Memory B cell (primary cell): ENCODE data around the gene LAMA5.

ENCODE experiments used
- ATAC-seq: fragments of 150-1000 bp; cut with Tn5 transposase; 2 replicates; pipeline ENCODE4 v1.10.0; 2021; ENCODE audit warnings: low read depth, mild to moderate bottlenecking, moderate library complexity
- DNase-seq, 2 donors: peaks; one replicate each; pipeline ENCODE4 v3.0.0; 2022; ENCODE audit warnings: low spot score in 2 of 2
- H3K27ac Mint-ChIP-seq: one replicate; pipeline ENCODE4 v1.8.0; 2022; ENCODE audit warnings: mild to moderate bottlenecking, moderate library complexity, mixed read lengths
- H3K27me3 Mint-ChIP-seq: one replicate; pipeline ENCODE4 v1.8.0; 2022; ENCODE audit warnings: mixed read lengths
- H3K36me3 Mint-ChIP-seq: one replicate; pipeline ENCODE4 v1.8.0; 2022; ENCODE audit warnings: mild to moderate bottlenecking, mixed read lengths
- H3K4me1 Mint-ChIP-seq: one replicate; pipeline ENCODE4 v1.8.0; 2022; ENCODE audit warnings: mixed read lengths
- H3K4me3 Mint-ChIP-seq: one replicate; pipeline ENCODE4 v1.8.0; 2022; ENCODE audit warnings: mild to moderate bottlenecking, moderate library complexity, mixed read lengths
- H3K9me3 Mint-ChIP-seq: one replicate; pipeline ENCODE4 v1.8.0; 2022; ENCODE audit warnings: mixed read lengths

Gene LAMA5

GRCh38 chr20:62356589-62357186 is 10.4 kb downstream of the LAMA5 start:
- no peaks in the 10 kb centered on the region for H3K9me3 Mint-ChIP-seq
- no peak overlapping the region for H3K4me3 Mint-ChIP-seq
- peaks cover 4% of the 10 kb centered on the region for H3K36me3 Mint-ChIP-seq
- H3K27me3 Mint-ChIP-seq, result no peaks in the 10 kb centered on the region
- DNase-seq, result no peak
- ATAC-seq, result no peak
- peaks cover 4% of the 10 kb centered on the region for H3K4me1 Mint-ChIP-seq
- H3K27ac Mint-ChIP-seq, result no peak overlapping the region

- peaks cover 4% of the 10 kb centered on the region for H3K36me3 Mint-ChIP-seq
- no peak overlapping the region for H3K27ac Mint-ChIP-seq
- no peak overlapping the region for H3K4me3 Mint-ChIP-seq
- DNase-seq, result no peak
- no peak for ATAC-seq
- no peaks in the 10 kb centered on the region for H3K27me3 Mint-ChIP-seq
- H3K4me1 Mint-ChIP-seq, result peaks cover 4% of the 10 kb centered on the region
- H3K9me3 Mint-ChIP-seq, result no peaks in the 10 kb centered on the region
These were observed 11.1 kb downstream of the LAMA5 start for GRCh38 chr20:62355878-62356588.

- no peaks in the 10 kb centered on the region for H3K27me3 Mint-ChIP-seq
- H3K27ac Mint-ChIP-seq, result no peak overlapping the region
- H3K36me3 Mint-ChIP-seq, result peaks cover 4% of the 10 kb centered on the region
- H3K4me3 Mint-ChIP-seq, result no peak overlapping the region
- H3K9me3 Mint-ChIP-seq, result no peaks in the 10 kb centered on the region
- H3K4me1 Mint-ChIP-seq, result peaks cover 4% of the 10 kb centered on the region
- no peak for DNase-seq
- ATAC-seq, result no peak
These were observed 11.6 kb downstream of the LAMA5 start for GRCh38 chr20:62355516-62355877.

GRCh38 chr20:62354811-62355341 is 12.2 kb downstream of the LAMA5 start:
- no peak for DNase-seq
- Mint-ChIP-seq H3K36me3 (peaks cover 3% of the 10 kb centered on the region), H3K4me3 (no peak overlapping the region), H3K27ac (no peak overlapping the region), H3K9me3 (no peaks in the 10 kb centered on the region), H3K4me1 (peaks cover 4% of the 10 kb centered on the region), H3K27me3 (no peaks in the 10 kb centered on the region)
- no peak for ATAC-seq

GRCh38 chr20:62354031-62354808 is 12.9 kb downstream of the LAMA5 start:
- peaks cover 2% of the 10 kb centered on the region for H3K9me3 Mint-ChIP-seq
- no peak overlapping the region for H3K27ac Mint-ChIP-seq
- ATAC-seq (no peak), DNase-seq (no peak)
- H3K4me3 Mint-ChIP-seq, result no peak overlapping the region
- peaks cover 5% of the 10 kb centered on the region for H3K36me3 Mint-ChIP-seq
- H3K27me3 Mint-ChIP-seq, result no peaks in the 10 kb centered on the region
- H3K4me1 Mint-ChIP-seq, result peaks cover 6% of the 10 kb centered on the region

GRCh38 chr20:62353289-62354030 is 13.7 kb downstream of the LAMA5 start:
- H3K27me3 Mint-ChIP-seq, result no peaks in the 10 kb centered on the region

GRCh38 chr20:62352402-62353288 is 14.5 kb downstream of the LAMA5 start:
- H3K4me1 Mint-ChIP-seq, result peaks cover 2% of the 10 kb centered on the region
- no peak overlapping the region for H3K27ac Mint-ChIP-seq
- DNase-seq, result no peak
- peaks cover 5% of the 10 kb centered on the region for H3K9me3 Mint-ChIP-seq
- H3K27me3 Mint-ChIP-seq, result no peaks in the 10 kb centered on the region
- peaks cover 9% of the 10 kb centered on the region for H3K36me3 Mint-ChIP-seq
- no peak for ATAC-seq
- no peak overlapping the region for H3K4me3 Mint-ChIP-seq

More at GRCh38 chr20:62353289-62354030, 13.7 kb downstream of the LAMA5 start:
- H3K9me3 Mint-ChIP-seq, result peaks cover 5% of the 10 kb centered on the region
- DNase-seq, result no peak
- ATAC-seq, result no peak
- H3K4me1 Mint-ChIP-seq, result peaks cover 2% of the 10 kb centered on the region
- H3K27ac Mint-ChIP-seq, result no peak overlapping the region
- H3K36me3 Mint-ChIP-seq, result peaks cover 9% of the 10 kb centered on the region
- H3K4me3 Mint-ChIP-seq, result no peak overlapping the region

- no peaks in the 10 kb centered on the region for H3K27me3 Mint-ChIP-seq
- DNase-seq, result no peak
- H3K4me3 Mint-ChIP-seq, result no peak overlapping the region
- H3K4me1 Mint-ChIP-seq, result peaks cover 2% of the 10 kb centered on the region
- H3K36me3 Mint-ChIP-seq, result peaks cover 9% of the 10 kb centered on the region
- peaks cover 5% of the 10 kb centered on the region for H3K9me3 Mint-ChIP-seq
- ATAC-seq, result no peak
- no peak overlapping the region for H3K27ac Mint-ChIP-seq
These were observed 15.4 kb downstream of the LAMA5 start for GRCh38 chr20:62351469-62352401.

- Mint-ChIP-seq H3K27me3 (no peaks in the 10 kb centered on the region), H3K4me1 (peaks cover 2% of the 10 kb centered on the region), H3K4me3 (no peak overlapping the region), H3K9me3 (peaks cover 5% of the 10 kb centered on the region), H3K36me3 (peaks cover 9% of the 10 kb centered on the region), H3K27ac (no peak overlapping the region)
- ATAC-seq, result no peak
- DNase-seq, result no peak
These were observed 16.3 kb downstream of the LAMA5 start for GRCh38 chr20:62350629-62351422.

GRCh38 chr20:62350098-62350628 is 16.9 kb downstream of the LAMA5 start:
- DNase-seq, result no peak
- Mint-ChIP-seq H3K4me3 (no peak overlapping the region), H3K27me3 (no peaks in the 10 kb centered on the region), H3K4me1 (peaks cover 2% of the 10 kb centered on the region), H3K36me3 (peaks cover 9% of the 10 kb centered on the region), H3K9me3 (peaks cover 5% of the 10 kb centered on the region), H3K27ac (no peak overlapping the region)
- no peak for ATAC-seq

- Mint-ChIP-seq H3K27me3 (no peaks in the 10 kb centered on the region), H3K4me3 (no peak overlapping the region), H3K4me1 (peaks cover 5% of the 10 kb centered on the region), H3K9me3 (peaks cover 5% of the 10 kb centered on the region), H3K36me3 (peaks cover 9% of the 10 kb centered on the region), H3K27ac (peak overlapping the region; percentile 80)
- ATAC-seq (no peak), DNase-seq (no peak)
These were observed 17.5 kb downstream of the LAMA5 start for GRCh38 chr20:62349556-62350097.
